KOPT-K1 (cell line): Measurements from ENCODE around the gene TMEM86B.

Experiments used
- H3K27ac ChIP-seq: fragments of 200-600 bp; sonication (generic); 2 replicates; pipeline ENCODE4 v1.5.1; 2016; ENCODE audit warnings: antibody characterized with exemption, mild to moderate bottlenecking, low read depth, low read length; ENCODE audit not compliant: poor library complexity, severe bottlenecking
- H3K36me3 ChIP-seq: fragments of 200-600 bp; sonication (generic); 2 replicates; pipeline ENCODE4 v1.5.1; 2017; ENCODE audit warnings: antibody characterized with exemption, mild to moderate bottlenecking, low read length, moderate library complexity; ENCODE audit not compliant: insufficient read depth
- H3K9me3 ChIP-seq: fragments of 200-600 bp; sonication (generic); 2 replicates; pipeline ENCODE4 v1.5.1; 2017; ENCODE audit warnings: antibody characterized with exemption, low read length, mild to moderate bottlenecking; ENCODE audit not compliant: insufficient read depth, poor library complexity, severe bottlenecking

TMEM86B gene

DNA sequence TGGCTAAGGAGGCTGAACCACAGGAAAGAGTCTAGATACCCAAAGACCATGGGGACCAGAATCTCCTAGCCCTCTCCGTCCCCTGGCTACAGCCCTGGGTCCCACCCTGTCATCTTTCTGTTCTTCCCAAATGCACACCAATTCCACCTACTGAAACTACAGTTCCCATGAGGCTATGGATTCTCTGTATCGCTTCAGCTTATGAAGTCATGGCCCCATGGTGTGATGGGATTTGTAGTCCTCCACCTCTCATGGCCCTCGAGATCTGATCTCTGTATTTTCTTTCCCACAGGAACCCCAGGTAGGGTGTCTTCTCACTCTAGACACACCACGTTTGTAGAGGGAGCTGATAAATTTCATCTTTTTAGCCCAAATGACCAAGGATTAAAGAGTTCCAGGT lies 31.0 kb downstream of the TMEM86B start:
- Histone ChIP-seq H3K27ac (no peak overlapping the region), H3K9me3 (no peaks in the 10 kb centered on the region), H3K36me3 (no peaks in the 10 kb centered on the region)

DNA sequence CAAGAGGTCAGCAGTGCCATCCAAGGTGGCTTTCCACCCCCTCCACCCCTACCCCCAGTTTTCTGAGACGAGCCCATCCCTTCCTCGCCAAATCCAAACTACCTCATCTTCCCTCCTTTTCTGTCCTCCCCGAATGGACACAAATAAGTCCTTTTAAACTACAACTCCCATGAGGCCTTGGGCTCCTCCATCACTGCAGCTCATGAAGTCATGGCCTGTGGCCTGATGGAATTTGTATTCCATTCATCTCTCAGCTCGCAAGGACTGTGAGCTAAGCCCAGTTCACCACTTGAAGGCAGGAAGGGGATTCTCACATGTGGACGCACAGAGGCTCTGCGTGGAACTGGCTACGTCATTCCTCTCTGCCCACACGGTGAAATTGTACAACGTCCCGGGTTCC lies 31.8 kb downstream of the TMEM86B start:
- Histone ChIP-seq H3K36me3 (no peaks in the 10 kb centered on the region), H3K9me3 (no peaks in the 10 kb centered on the region), H3K27ac (no peak overlapping the region)

DNA sequence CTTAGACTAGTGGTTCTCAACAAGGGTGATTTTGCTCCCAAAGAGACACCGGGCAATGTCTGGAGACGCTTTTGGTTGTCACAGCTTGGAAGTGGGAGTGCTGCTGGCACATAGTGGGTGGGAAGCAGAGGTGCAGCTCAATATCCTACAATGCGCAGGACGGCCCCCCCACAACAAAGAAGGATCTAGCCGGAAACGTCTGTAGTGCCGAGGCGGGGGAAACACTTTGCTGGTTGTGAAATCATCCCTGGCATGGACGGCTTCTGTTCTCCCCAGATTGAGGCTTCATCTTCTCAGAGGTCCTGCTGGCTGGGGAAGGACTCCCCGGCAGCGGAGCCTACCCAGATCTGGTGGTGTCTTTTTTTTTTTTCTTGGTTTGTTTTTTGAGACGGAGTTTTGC lies 35.1 kb downstream of the TMEM86B start:
- H3K36me3 ChIP-seq = no peaks in the 10 kb centered on the region
- H3K9me3 ChIP-seq = no peaks in the 10 kb centered on the region
- no peak overlapping the region for H3K27ac ChIP-seq

DNA sequence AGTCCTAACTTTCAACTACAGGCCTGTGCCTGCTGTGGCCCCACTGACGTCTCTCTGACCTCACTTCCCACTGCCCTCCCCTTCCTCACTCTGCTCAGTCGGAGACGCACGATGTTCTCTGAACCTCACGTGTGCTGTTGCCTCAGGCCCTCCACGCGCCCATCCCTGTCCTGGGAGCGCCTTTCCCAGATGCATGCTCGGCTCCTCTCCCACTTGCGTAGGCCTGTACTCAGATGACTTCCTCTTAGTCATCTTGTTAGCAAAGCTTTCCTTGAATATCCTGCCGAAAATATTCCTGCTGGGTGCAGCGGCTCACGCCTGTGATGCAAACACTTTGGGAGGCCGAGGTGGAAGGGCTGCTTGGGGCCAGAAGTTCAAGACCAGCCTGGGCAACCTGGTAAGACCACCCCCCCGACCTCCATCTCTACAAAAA lies 39.1 kb downstream of the TMEM86B start:
- H3K36me3 ChIP-seq = no peaks in the 10 kb centered on the region
- H3K9me3 ChIP-seq = no peaks in the 10 kb centered on the region
- H3K27ac ChIP-seq = no peak overlapping the region

DNA sequence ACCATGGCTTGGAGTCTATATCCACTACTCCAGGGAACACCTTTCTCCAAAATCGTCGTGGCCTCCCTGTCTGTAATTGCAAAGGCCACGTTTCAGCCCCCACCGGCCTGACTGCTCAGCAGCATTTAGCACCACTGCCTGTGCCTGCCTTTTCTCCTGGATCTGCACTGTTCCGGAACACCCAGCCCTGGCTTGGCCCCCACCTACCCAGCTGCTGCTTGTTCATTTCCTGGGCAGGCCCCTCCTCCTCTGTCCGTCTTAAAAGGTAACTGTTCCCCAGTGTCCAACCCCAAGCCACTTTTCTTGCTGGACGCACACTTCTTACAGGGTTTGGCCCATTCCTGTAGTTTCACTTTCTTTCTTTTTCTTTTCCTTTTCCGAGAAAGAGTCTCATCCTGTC lies 39.9 kb downstream of the TMEM86B start:
- H3K36me3 ChIP-seq = no peaks in the 10 kb centered on the region
- H3K9me3 ChIP-seq = no peaks in the 10 kb centered on the region
- no peak overlapping the region for H3K27ac ChIP-seq

DNA sequence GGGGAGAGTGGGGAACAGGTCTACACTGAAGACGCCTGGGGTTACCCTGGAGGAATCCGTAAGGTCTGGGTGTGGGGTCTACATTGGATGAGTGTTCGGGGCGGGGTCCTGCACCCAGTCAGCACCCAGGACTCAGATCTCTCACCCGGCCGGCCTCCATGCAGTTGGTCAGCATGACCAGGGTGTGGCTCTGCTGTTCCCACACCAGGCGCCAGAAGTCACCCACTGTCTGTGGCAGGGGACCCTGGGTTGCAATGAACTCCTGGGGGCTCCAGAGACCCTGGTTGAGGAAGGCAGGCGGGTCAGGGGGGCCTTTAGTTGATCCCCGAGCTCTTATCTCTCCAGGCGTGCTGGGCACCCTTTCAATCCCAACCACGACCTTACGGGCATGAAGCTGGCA lies 42.5 kb downstream of the TMEM86B start:
- Histone ChIP-seq H3K27ac (no peak overlapping the region), H3K9me3 (no peaks in the 10 kb centered on the region), H3K36me3 (no peaks in the 10 kb centered on the region)

DNA sequence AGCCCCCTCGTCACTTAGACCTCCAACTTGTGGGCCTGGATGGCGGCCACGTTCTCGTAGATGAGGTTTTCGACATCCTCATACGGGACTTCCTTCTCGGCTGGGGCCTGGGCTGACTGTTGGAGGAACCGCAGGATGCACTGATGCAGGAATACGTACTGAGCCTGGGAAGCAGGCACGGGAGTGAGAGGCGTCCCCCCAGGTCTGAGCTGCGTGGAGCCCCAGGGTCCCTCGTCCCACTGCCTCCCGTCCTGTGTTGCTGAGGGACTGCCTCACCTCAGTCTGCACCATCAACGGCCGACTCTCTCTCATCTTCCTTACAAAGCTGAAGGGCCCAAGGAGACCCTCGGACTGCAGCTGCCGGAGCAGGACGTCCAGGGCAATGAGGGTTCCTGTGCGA lies 46.8 kb downstream of the TMEM86B start:
- no peaks in the 10 kb centered on the region for H3K36me3 ChIP-seq
- no peak overlapping the region for H3K27ac ChIP-seq
- no peaks in the 10 kb centered on the region for H3K9me3 ChIP-seq

DNA sequence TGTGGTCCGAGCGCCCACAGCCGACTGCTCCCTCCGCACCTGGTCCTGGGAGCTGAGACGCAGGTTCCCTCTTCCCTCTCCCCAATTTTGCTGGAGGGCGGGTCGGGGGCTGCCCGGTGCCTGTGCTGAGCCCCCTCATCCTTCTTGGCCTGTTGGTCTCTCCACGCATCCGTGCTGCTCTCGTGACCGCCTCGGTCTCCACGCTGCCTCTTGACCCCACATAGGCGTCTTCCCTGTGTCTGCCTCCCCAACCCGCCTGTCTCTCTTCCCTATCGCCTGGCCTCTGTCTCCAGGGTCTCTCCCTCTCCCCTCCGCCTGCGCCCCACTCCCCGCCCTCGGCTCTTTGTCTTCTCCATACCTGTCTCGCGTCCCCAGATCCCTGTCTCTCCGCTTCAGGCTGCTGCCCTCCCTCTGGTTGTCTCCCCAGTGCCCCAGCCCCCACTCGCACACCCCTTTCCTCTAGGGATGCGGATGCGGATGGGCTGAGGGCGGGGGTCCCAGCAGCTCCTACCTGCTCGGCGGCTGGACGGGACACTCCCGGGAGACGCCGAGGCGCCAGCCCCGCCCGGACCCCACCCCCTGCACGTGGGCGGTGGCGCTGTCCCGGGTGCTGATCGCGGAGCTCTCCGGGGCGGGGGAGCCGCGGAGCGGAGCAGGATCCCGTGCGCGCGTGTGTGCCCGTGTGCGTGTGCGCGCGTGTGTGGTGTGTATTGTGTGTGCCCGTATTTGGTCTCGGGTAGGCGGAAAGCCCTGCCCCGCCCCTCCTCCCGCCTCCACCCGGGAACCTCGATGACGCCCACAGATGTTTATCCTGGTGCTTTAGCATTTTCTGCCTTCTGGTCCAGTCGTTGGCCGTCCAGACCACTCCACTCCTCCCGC lies 48.7 kb downstream of the TMEM86B start, which contains the start of gene SYT5:
Gene SYT5 (minus strand): TSS at position 684 of the 879 bp plus-strand sequence. CDS start 1,248 bp downstream, outside the sequence.
- H3K9me3 ChIP-seq = peaks cover 6% of the 10 kb centered on the region
- no peaks in the 10 kb centered on the region for H3K36me3 ChIP-seq
- H3K27ac ChIP-seq = no peak within 1 kb of the TSS

DNA sequence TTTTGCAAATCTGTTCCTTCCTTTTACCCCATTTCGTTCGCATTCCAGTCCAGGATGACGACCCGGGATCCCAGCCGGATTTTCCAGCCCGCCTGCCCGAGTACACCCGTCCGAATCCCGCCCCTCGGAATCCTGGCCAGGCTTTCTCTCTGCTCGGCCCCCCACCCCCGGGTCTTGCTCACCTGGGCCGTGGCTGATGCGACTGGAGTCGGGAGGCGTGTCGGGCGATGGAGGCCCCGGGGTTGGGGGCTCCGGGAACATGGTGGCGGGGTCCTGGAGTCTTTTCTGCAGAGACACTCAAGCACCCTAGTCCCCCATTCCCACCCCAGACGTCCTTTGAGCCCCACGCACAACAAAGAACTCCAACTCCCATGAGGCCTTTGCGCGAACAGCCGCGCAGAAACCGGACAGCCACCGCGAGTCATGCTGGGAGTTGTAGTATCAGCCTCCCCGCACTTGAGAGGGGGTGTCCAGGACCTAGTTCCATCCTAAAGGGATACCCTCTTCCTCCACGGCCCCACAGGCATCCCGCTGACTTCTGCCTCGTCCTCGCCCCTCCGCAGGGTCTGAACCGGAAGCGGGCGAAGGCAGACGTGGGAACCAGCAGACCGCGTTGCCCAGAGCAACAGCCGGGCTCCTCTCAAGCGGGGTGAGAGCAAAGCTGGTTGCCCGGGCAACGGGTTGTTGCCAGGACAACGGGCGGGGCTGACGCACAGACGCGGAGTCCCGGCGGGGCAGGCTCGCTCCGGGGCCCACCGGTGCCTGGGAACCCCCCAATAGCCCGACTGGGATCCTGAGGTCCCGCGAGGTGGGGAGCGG lies 49.6 kb downstream of the TMEM86B start:
- Histone ChIP-seq H3K9me3 (peaks cover 6% of the 10 kb centered on the region), H3K27ac (no peak overlapping the region), H3K36me3 (no peaks in the 10 kb centered on the region)
